GM13977 (cell line): ENCODE measurements around the gene CUL1.

Source experiments
- DNase-seq: peaks from one replicate; pipeline ENCODE4 v3.0.0; 2012; ENCODE audit warnings: low spot score
- CTCF ChIP-seq: IDR thresholded peaks from 2 replicates; pipeline ENCODE4 v1.5.1; 2012; ENCODE audit warnings: mild to moderate bottlenecking, control low read depth; ENCODE audit not compliant: insufficient read depth; ENCODE audit errors: extremely low read depth, missing control alignments
- in situ Hi-C: fragments of 300-500 bp; cut with MboI; formaldehyde crosslinking; loops from one replicate; pipeline ENCODE4 v1.12.0; 2022; ENCODE audit warnings: low sequenced_read_pairs, low pct_unique_long_range_greater_than_20kb, mixed read lengths, inconsistent platforms; ENCODE audit not compliant: unreplicated experiment

Gene CUL1

DNA sequence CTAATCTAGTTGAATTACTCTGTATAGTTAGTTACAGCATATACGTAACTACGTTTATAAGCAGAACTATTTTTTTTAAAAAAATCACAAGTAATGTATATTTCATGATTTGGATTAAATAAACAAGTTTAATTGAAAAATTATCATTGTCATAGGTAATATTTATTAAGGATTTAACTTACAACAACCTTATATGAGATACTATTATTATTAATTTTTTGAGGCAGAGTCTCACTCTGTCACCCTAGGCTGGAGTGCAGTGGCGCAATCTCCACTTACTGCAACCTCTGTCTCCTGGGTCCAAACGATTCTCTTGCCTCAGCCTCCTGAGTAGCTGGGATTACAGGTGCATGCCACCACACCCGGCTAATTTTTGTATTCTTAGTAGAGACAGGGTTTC is 4.1 kb upstream of the CUL1 start:
- in situ Hi-C loops = no loop called here
- DNase-seq = no peak
- TF ChIP-seq CTCF = no peak

DNA sequence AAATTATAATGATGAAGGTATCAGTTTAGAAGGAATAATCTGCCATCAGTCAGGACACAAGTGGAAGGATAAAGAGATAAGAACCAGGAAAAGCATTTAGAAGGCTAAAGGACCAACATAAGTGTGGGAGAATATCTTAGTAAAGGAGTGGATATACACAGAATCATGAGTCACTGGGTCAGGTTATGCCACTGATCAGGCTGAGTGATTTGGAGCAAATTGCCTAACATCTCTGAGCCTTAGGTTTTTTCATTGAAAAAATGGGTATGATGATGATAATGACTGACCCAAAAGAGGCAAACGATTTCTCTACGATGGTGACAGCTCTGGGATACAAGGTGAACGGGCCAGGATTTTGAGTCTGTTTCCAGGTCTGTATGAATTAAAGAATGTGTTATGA is 2.8 kb upstream of the CUL1 start:
- TF ChIP-seq CTCF = no peak
- DNase-seq = no peak
- in situ Hi-C loops = no loop called here

- no peak for DNase-seq
- in situ Hi-C loops = no loop called here
- no peak for TF ChIP-seq CTCF
These were observed 1.9 kb upstream of the CUL1 start for GRCh38 chr7:148696787-148697186.

GRCh38 chr7:148697256-148698006 is 1.3 kb upstream of the CUL1 start:
- DNase-seq = no peak
- in situ Hi-C loops = no loop called here
- TF ChIP-seq CTCF = no peak

DNA sequence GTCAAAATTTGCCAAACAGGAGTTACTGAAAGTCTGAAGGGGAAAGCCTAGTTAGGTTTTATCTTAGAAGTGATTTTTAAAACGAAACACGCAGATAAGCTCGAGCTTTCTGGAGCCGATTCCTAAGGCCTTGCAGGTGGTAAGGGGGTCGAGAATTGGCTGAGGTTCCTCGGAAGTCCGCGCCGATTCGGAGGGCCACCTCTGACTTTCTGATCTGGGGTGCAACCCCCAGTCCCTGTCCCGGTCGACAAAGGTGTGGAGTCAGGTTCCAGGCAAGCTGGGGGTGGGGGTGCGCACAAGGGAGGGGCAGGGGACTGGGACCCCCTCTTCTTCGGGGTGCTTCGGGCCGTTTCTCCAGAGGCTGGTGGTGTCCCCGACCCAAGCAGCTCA is 701 bp upstream of the CUL1 start:
- TF ChIP-seq CTCF = no peak
- DNase-seq = peak; percentile 30
- in situ Hi-C loops = no loop called here

DNA sequence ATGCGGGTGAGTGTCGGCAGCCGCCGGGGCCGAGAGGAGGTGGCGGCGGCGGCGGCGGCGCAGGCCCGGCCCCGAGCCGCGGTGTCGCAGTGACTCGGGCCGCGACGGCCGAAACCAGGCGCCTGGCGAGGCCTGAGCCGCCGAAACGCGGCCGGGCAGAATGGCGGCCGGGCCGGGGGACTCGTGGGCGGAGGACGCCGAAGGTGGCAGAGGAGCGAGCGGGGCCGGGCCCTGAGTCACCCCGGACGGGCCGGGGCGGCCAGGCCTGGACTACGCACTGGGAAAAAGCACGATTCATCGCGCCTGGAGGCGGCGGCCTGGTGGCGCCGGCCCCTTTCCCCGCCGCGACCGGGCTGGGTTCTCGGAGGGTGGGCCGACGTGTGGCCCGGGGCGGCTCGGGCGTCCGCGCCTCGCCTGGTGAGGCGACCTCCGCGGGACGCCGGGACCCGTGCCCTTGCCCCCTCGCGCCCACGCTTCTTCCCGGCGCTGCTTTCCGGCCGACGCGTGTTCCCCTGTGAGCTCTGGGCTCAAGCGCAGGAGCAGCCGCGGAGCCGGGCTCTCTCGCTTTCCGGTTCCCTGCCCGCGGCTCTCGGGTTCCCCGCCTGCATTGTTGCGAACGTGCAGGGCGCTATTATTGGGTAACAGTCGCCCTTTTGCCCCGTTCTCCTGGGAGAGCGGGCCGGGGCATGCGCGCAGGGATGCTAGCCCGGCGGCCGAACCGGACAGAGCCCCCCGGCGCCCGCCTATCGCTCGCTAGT is 500 bp downstream of the CUL1 start:
- TF ChIP-seq CTCF = no peak
- in situ Hi-C loops = no loop called here
- peak; percentile 70 for DNase-seq
